HG03354 (cell line): ENCODE results near the gene LDB3.
"Not testable (repeated sequence)": the region's sequence is repeated elsewhere in the genome, so short reads cannot be mapped to it uniquely, and the experiment has no call there.

ENCODE experiments used
- ATAC-seq: cut with Tn5 transposase; IDR thresholded peaks from one replicate; pipeline ENCODE4 v1.9.1; 2021; ENCODE audit warnings: mild to moderate bottlenecking; ENCODE audit not compliant: unreplicated experiment, poor library complexity, severe bottlenecking

LDB3 gene

DNA sequence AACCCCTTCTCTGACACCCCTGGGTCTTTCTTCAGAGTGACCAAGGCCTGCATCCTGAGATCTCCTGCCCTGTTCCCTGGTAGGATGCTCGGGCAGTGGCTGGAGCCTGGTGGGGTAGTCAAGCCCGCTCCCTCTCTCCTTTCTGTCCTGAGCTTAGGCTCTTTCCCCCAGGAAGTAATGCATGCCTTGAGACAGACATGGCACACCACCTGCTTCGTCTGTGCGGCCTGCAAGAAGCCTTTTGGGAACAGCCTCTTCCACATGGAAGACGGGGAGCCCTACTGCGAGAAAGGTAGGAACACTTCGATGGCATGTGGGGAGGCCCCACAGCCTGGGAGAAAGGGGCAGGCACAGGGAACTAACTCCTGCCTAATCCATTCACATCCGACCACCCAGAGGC, 50.2 kb downstream of the LDB3 start:
- ATAC-seq, result no peak

DNA sequence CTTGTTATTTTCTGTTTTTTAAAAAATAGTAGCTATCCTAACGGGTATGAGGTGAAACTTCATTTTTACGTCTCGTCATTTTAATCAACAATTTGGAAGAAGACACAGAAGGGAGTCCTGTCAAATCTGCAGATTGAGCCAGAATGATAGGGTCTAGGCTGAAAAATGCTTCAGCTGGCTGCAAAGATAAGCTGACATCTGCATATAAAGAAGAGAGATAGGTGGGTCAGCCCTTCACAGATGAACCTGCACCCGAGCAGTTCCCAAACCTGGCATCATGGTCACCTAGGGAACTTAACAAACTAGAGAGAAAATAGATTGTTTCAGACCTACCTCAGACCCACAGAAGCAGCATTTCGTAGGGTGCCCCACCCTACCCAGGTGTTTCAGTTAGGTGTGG, 52.9 kb downstream of the LDB3 start:
- ATAC-seq, result no peak

- ATAC-seq, result no peak
Observed at GRCh38 chr10:86723009-86723408, 54.7 kb downstream of the LDB3 start.

DNA sequence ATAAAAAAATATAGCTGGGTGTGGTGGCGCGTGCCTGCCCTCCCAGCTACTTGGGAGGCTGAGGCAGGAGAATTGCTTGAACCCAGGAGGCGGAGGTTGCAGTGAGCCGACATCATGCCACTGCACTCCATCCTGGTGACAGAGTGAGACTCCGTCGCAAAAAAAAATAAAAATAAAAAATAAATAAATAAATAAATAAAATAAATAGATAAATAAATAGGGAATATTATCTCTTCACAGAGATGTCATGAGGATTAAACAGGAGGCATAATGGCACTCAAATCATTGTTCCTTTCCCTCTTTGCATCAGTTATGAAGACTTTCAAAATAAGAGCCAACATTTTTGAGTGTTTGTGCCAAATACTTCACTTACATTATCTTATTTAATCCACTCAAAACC, 56.1 kb downstream of the LDB3 start:
- ATAC-seq, result no peak

DNA sequence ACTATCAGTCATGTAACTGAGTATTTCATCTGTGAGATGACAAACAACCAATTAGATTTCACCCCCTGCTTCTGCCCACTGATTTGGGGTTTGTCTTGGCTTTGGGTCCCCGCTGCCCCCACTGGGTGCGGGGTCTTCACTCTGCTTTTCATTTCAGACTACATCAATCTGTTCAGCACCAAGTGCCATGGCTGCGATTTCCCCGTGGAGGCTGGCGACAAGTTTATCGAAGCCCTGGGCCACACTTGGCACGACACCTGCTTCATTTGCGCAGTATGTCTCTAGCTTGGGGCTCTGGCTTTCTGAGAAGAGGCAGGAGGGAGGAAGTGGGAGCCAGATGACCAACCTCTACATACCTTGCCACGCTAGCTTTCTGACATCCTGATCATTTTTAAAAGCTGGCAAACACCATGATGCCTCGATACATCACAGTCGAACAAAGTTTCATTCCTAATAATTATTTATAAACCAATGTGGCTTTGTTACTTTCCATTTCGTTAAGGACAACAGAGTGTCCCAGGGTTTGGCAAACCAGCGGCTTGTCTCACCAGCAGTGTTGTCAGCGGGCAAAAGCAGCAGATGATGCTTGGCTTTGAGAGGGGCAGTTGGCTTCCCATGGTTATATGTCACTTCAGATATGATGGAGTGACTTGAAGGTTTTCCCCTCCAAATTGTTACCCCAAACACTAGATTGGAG, 57.8 kb downstream of the LDB3 start:
- no peak for ATAC-seq

DNA sequence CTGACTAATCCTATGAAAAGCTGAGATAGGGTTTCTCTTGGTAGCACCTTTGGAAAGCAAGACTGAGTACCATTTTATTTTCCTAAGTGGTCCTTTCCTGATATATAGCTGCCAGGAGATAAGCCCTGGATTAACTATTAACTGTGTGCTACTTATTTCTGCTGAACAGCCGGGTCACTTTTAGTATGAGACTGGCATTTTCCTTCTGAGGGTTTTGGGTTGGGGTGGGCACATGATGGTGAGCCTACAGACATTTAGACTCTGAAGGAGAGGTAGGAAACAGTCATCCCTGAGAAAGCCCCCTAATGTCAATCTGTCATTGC, 58.3 kb downstream of the LDB3 start:
- ATAC-seq, result no peak

- no peak for ATAC-seq
Observed at GRCh38 chr10:86727470-86727869, 59.2 kb downstream of the LDB3 start.

DNA sequence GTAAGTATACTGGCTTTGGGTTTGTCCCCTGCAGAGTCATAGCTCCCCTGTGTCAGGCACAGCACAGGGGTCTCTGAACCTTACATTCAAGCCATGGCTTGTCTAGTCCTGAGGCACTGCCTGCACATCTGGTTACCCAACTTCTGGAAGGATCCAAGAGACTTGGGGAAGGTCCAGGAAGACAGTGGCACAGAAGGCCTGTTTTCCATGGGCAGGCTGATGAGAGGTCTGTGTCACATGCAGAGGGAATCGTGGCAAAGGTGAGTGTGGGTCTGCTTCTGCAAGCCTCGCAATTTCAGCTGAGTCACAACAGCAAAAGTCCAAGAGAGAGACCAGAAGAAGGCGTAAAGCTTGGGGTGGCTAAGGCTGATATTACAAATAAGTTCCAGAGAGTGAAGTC, 59.7 kb downstream of the LDB3 start:
- ATAC-seq, result no peak

DNA sequence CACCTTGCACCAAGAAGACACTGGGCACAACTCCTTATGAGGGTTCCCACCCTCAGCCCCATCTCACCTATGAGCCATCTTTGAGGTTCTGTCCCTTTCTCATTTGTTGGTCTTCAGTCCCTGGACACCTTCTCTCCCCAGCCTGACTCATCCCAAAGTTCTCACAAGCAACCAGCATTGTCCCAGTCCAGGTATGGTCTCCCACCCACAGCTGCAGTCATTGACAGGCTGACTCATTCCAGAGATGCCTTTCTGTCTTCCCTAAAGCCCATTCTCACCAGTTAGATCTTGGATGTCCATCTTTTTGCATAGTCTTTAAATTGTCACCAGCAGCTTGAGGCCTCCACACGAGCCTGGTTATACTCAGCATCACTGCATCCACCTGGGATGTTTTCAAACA, 61.4 kb downstream of the LDB3 start:
- no peak for ATAC-seq

DNA sequence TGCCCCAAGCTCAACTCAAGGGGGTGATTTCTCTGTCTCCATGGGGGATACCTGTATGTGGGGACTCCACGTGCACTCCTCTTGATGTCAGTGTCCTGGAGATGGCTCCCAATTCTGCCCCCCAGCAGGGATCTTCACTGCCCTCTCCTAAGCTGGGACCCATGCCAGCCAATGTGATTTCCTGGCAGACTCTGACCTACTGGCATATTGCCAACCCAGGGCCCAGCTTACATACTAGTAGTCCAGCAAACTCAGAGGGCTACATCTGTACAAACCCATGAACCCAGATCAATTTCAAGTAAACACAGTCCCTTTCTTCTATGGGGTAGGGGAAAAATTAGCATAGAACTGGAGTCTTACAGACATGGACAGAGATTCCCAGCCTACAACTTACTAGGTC, 61.9 kb downstream of the LDB3 start:
- ATAC-seq, result no peak

GRCh38 chr10:86732771-86733170, 64.5 kb downstream of the LDB3 start:
- no peak for ATAC-seq

DNA sequence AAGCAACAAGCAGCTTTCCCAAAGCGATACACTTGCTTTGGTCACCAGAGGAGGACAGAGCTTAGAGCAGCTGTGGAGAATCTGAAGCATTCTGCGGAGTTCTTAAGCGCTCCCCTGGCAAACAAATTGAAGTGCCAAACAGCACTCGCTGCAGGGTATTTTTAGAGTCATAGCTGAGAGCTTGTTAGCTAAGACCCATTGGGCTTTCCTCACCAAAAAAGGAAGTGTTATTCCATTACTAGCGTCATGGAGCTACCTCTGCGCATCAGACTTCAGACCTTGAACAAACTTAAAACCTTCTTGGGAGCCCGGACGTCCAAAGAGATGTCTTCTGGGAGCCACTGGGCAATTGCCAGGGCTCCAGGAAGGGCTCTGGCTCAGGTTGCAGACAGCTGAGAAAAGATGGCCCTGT, 65.0 kb downstream of the LDB3 start:
- no peak for ATAC-seq

DNA sequence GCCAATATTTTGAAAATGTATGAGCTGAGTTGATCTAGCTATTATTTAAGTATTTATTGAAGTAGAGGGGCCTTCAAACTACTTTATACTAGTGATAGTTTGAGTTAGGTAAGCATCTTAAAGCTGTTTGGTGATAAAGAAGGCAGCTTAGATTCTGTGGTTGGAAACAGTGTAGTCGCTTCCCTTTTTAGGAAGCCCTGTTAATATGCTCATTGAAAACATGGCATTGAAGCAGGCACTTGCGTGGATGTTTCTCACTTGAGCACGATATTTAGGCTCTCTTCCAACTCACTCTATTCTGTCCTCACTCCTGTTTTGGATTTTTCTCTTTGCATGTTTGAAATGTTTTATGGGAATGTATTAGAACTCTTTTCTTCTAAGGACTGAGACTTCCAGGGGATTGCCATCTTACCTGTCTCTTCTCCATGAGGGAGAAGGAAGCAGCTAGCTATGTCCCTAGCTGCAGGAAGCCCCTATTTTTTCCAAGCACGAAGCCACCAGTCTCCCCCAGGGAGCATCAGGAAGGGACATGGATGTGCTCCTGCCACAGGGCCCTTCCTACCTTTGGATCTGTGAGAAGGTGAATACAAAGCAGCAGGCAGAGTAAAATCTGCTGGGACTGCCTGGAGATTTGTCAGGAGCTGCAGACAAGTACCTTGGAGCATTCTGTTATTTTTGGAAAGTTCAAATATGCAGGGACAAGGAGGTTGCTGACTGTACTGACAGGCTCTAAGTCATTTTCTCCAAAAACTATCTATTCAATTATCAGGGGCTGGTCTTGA, 66.1 kb downstream of the LDB3 start:
- no peak for ATAC-seq

DNA sequence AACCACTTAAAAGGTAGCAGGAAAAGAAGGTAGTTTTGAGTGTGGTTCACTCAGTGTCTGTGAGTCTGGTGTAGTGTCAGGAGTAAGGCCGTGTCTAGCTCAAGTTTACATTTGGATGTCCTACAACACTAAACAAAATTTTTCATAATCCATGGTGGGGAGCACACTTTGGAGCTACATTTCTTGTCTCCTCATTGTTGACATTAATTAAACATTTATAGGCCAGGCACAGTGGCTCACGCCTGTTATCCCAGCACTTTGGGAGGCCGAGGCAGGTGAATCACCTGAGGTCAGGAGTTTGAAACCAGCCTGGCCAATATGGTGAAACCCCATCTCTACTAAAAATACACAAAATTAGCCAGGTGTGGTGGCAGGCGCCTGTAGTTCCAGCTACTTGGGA, 67.0 kb downstream of the LDB3 start:
- not testable (repeated sequence) for ATAC-seq

GRCh38 chr10:86742230-86742629, 73.9 kb downstream of the LDB3 start:
- no peak for ATAC-seq

- no peak for ATAC-seq
Observed at GRCh38 chr10:86744067-86744725, 75.9 kb downstream of the LDB3 start.

GRCh38 chr10:86747796-86748581, 79.7 kb downstream of the LDB3 start:
- no peak for ATAC-seq

- no peak for ATAC-seq
Observed at GRCh38 chr10:86749854-86750253, 81.5 kb downstream of the LDB3 start.

- no peak for ATAC-seq
Observed at GRCh38 chr10:86751477-86751876, 83.2 kb downstream of the LDB3 start.

DNA sequence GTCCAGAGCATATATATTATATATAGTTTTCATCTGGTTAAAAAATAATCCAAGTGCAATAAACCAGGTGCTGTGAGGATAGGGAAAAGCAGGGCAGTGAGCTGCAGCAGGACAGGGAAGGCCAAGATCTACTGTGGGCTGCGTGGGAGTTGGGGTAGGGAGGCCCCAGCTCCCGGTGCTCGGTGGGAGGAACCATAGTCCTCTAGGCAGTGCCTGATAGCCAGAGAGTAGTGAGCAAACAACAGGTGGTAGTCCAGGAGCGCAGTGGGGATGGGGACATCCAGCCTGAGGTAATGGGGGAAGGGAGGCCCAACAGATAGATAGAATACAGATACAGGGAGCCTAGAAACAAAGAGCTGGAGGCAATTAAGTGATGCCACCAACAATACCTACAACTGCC, 84.0 kb downstream of the LDB3 start:
- no peak for ATAC-seq
